Measurements from ENCODE around the gene TNPO1. TPM values are rescaled to one million over a fixed set of nuclear protein-coding genes. Genes with fewer than 3 reads are reported as not detected.

The TNPO1 gene
- total and polyA plus RNA-seq, 4 donors: 5.7 to 95.8 (median 29.2) TPM

DNA sequence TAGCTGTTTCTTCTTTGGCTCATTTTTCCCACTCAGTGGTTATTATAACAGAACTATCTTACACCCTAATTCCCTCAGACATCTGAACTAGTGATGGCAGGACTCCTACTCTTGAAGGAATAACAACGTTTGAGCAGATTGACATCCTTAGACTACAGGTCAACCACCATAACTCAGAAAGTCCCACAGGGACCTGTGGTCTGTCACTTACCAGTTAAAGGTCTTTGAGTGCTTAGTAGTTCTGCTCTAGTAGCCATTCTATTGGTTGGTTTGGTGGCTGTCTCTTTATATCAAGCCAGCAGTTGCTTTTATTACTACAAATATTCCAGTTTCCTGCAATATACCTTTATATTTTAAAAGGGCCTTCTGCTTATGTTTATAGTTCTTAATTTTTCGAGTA lies 72.1 kb downstream of the TNPO1 start (continued):
- TF ChIP-seq, protein P1, sequence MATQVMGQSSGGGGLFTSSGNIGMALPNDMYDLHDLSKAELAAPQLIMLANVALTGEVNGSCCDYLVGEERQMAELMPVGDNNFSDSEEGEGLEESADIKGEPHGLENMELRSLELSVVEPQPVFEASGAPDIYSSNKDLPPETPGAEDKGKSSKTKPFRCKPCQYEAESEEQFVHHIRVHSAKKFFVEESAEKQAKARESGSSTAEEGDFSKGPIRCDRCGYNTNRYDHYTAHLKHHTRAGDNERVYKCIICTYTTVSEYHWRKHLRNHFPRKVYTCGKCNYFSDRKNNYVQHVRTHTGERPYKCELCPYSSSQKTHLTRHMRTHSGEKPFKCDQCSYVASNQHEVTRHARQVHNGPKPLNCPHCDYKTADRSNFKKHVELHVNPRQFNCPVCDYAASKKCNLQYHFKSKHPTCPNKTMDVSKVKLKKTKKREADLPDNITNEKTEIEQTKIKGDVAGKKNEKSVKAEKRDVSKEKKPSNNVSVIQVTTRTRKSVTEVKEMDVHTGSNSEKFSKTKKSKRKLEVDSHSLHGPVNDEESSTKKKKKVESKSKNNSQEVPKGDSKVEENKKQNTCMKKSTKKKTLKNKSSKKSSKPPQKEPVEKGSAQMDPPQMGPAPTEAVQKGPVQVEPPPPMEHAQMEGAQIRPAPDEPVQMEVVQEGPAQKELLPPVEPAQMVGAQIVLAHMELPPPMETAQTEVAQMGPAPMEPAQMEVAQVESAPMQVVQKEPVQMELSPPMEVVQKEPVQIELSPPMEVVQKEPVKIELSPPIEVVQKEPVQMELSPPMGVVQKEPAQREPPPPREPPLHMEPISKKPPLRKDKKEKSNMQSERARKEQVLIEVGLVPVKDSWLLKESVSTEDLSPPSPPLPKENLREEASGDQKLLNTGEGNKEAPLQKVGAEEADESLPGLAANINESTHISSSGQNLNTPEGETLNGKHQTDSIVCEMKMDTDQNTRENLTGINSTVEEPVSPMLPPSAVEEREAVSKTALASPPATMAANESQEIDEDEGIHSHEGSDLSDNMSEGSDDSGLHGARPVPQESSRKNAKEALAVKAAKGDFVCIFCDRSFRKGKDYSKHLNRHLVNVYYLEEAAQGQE (IDR thresholded peaks at IDR 0.05): no peak
- no peak for TF ChIP-seq FOXA2 (IDR thresholded peaks at IDR 0.05)
- no peak for TF ChIP-seq EGR1 (IDR thresholded peaks at IDR 0.05; ENCODE audit: low read depth in 2 of 2)
- no peak for TF ChIP-seq YY1 (IDR thresholded peaks at IDR 0.05)

DNA sequence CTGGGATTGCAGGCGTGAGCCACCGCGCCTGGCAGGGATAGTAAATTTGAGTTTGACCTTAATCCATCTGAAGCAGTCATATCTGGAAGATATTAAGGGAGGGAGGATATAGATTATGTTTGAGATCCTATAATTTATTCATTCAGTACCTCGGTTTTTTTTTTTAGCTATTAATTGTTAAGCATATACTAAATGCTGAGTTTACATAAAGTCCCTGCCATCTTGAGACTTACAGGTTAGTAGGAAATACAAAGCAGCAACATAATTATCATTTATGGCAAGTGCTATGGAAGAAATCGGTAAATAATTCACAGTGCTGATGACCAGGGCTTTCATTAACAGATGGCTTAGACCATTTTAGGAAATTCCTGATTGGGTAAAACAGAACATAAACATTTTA lies 72.9 kb downstream of the TNPO1 start:
- Histone ChIP-seq H3K4me1 (ENCODE audit: control insufficient read depth in 4 of 4, insufficient read depth in 4 of 4, low read length in 3 of 4) (no peaks in the 10 kb centered on the region), H3K9me3 (ENCODE audit: control insufficient read depth in 4 of 4, low read length in 3 of 4) (no peaks in the 10 kb centered on the region), H3K4me3 (ENCODE audit: low read depth in 1 of 3, low read length in 3 of 3) (no peak overlapping the region), H3K27me3 (ENCODE audit: control insufficient read depth in 4 of 4, insufficient read depth in 4 of 4, low read length in 3 of 4) (no peaks in the 10 kb centered on the region), H3K27ac (ENCODE audit: low read depth in 1 of 2, low read length in 2 of 2) (no peak overlapping the region), H3K36me3 (ENCODE audit: control insufficient read depth in 4 of 4, insufficient read depth in 3 of 4, low read depth in 1 of 4, low read length in 3 of 4) (peaks cover 7 to 75% (median 66%) of the 10 kb centered on the region in 4 donors), H3K9ac (ENCODE audit: low read depth in 1 of 2, low read length in 2 of 2) (no peak overlapping the region)
- DNase-seq (ENCODE audit: low spot score): no peak
- WGBS: 97% methylated on average over 5 of the region's 5 CpGs
- no peak for TF ChIP-seq NR2F2 (IDR thresholded peaks at IDR 0.05)
- TF ChIP-seq, protein P2, sequence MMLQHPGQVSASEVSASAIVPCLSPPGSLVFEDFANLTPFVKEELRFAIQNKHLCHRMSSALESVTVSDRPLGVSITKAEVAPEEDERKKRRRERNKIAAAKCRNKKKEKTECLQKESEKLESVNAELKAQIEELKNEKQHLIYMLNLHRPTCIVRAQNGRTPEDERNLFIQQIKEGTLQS (IDR thresholded peaks at IDR 0.05): no peak
- TF ChIP-seq GABPA (IDR thresholded peaks at IDR 0.05 in 1 of 2, conservative IDR thresholded peaks at IDR 0.05 in 1 of 2): no peak
- TF ChIP-seq YY1 (IDR thresholded peaks at IDR 0.05): no peak
- no peak for TF ChIP-seq FOXA1 (IDR thresholded peaks at IDR 0.05)
- no peak for TF ChIP-seq HNF4G (IDR thresholded peaks at IDR 0.05)
- TF ChIP-seq RAD21 (IDR thresholded peaks at IDR 0.05): no peak
- no peak for TF ChIP-seq SP1 (IDR thresholded peaks at IDR 0.05)
- TF ChIP-seq, protein P3, sequence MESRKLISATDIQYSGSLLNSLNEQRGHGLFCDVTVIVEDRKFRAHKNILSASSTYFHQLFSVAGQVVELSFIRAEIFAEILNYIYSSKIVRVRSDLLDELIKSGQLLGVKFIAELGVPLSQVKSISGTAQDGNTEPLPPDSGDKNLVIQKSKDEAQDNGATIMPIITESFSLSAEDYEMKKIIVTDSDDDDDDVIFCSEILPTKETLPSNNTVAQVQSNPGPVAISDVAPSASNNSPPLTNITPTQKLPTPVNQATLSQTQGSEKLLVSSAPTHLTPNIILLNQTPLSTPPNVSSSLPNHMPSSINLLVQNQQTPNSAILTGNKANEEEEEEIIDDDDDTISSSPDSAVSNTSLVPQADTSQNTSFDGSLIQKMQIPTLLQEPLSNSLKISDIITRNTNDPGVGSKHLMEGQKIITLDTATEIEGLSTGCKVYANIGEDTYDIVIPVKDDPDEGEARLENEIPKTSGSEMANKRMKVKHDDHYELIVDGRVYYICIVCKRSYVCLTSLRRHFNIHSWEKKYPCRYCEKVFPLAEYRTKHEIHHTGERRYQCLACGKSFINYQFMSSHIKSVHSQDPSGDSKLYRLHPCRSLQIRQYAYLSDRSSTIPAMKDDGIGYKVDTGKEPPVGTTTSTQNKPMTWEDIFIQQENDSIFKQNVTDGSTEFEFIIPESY (IDR thresholded peaks at IDR 0.05): no peak
- no peak for TF ChIP-seq TAF1 (conservative IDR thresholded peaks at IDR 0.05)
- TF ChIP-seq HNF4A (conservative IDR thresholded peaks at IDR 0.05): no peak
- TF ChIP-seq JUND (IDR thresholded peaks at IDR 0.05): no peak
- TF ChIP-seq, protein P4, sequence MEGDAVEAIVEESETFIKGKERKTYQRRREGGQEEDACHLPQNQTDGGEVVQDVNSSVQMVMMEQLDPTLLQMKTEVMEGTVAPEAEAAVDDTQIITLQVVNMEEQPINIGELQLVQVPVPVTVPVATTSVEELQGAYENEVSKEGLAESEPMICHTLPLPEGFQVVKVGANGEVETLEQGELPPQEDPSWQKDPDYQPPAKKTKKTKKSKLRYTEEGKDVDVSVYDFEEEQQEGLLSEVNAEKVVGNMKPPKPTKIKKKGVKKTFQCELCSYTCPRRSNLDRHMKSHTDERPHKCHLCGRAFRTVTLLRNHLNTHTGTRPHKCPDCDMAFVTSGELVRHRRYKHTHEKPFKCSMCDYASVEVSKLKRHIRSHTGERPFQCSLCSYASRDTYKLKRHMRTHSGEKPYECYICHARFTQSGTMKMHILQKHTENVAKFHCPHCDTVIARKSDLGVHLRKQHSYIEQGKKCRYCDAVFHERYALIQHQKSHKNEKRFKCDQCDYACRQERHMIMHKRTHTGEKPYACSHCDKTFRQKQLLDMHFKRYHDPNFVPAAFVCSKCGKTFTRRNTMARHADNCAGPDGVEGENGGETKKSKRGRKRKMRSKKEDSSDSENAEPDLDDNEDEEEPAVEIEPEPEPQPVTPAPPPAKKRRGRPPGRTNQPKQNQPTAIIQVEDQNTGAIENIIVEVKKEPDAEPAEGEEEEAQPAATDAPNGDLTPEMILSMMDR (IDR thresholded peaks at IDR 0.05; ENCODE audit: low read depth, low read length, missing input control): no peak
- TF ChIP-seq, protein P1 (IDR thresholded peaks at IDR 0.05): no peak
- TF ChIP-seq, protein P5, sequence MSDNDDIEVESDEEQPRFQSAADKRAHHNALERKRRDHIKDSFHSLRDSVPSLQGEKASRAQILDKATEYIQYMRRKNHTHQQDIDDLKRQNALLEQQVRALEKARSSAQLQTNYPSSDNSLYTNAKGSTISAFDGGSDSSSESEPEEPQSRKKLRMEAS (IDR thresholded peaks at IDR 0.05): no peak
- no peak for TF ChIP-seq RXRA (IDR thresholded peaks at IDR 0.05)
- no peak for TF ChIP-seq FOXA2 (IDR thresholded peaks at IDR 0.05)
- no peak for TF ChIP-seq EGR1 (IDR thresholded peaks at IDR 0.05; ENCODE audit: low read depth in 2 of 2)
